ENCODE measurements around the gene ZDHHC12. TPM values are rescaled to one million over a fixed set of nuclear protein-coding genes. Genes with fewer than 3 reads are reported as not detected.
A peak's percentile ranks its signal among the peaks of the same experiment; 100 is the strongest.

Gene ZDHHC12
- total and polyA plus RNA-seq, 7 experiments from 2014 or later, result 21.2 to 74.2 (median 27.7) TPM

GRCh38 chr9:128706671-128707381 lies 17.1 kb downstream of the ZDHHC12 start:
- no peaks in the 10 kb centered on the region for H3K27me3 ChIP-seq (ENCODE audit: control insufficient read depth in 2 of 2, insufficient read depth in 2 of 2, low read length in 2 of 2)
- ATAC-seq, result no peak
- no peaks in the 10 kb centered on the region for H3K36me3 ChIP-seq (ENCODE audit: control insufficient read depth in 2 of 3, insufficient read depth in 3 of 3, low read length in 3 of 3)
- no peak for DNase-seq
- no peak overlapping the region for H3K27ac ChIP-seq (ENCODE audit: low read depth, low read length)
- Mint-ChIP-seq H3K4me3 (peak overlapping the region in 1 of 10 donors; percentile 30), H3K27ac (no peak overlapping the region), H3K9me3 (no peaks in the 10 kb centered on the region), H3K27me3 (no peaks in the 10 kb centered on the region), H3K4me1 (peaks cover 4 to 12% (median 9%) of the 10 kb centered on the region in 7 donors), H3K36me3 (peaks cover 0 to 2% (median 0%) of the 10 kb centered on the region in 5 donors)
- no peaks in the 10 kb centered on the region for H3K4me1 ChIP-seq (ENCODE audit: control insufficient read depth in 2 of 2, insufficient read depth in 2 of 2, low read length in 2 of 2)
- ChIA-PET CTCF (interaction anchor here (1.0 kb wide), 1 partner anchor 10 kb away, joined by 4 read pairs; no protein-coding TSS in a partner anchor), POLR2A (interaction anchor here (1.1 kb wide), 1 partner anchor 164 kb away, joined by 3 read pairs; no protein-coding TSS in a partner anchor)
- intact Hi-C loops (cut with micrococcal nuclease), result no loop called here
- H3K9me3 ChIP-seq (ENCODE audit: control insufficient read depth in 2 of 3, low read length in 3 of 3), result no peaks in the 10 kb centered on the region
- H3K4me3 ChIP-seq (ENCODE audit: low read length), result no peak overlapping the region

GRCh38 chr9:128706045-128706444 lies 17.9 kb downstream of the ZDHHC12 start:
- no peak overlapping the region for H3K4me3 ChIP-seq (ENCODE audit: low read length)
- H3K27me3 ChIP-seq (ENCODE audit: control insufficient read depth in 2 of 2, insufficient read depth in 2 of 2, low read length in 2 of 2), result no peaks in the 10 kb centered on the region
- CTCF ChIA-PET, result interaction anchor here (1.0 kb wide), 1 partner anchor 10 kb away, joined by 4 read pairs; no protein-coding TSS in a partner anchor
- ATAC-seq (no peak), DNase-seq (no peak)
- intact Hi-C loops (cut with micrococcal nuclease), result no loop called here
- no peaks in the 10 kb centered on the region for H3K9me3 ChIP-seq (ENCODE audit: control insufficient read depth in 2 of 3, low read length in 3 of 3)
- Mint-ChIP-seq H3K27ac (peak overlapping the region in 1 of 9 donors; percentile 17), H3K4me1 (peaks cover 4 to 17% (median 10%) of the 10 kb centered on the region in 7 donors), H3K36me3 (peaks cover 0 to 2% (median 0%) of the 10 kb centered on the region in 5 donors), H3K9me3 (no peaks in the 10 kb centered on the region), H3K4me3 (peak overlapping the region in 1 of 10 donors; percentile 30), H3K27me3 (no peaks in the 10 kb centered on the region)
- H3K27ac ChIP-seq (ENCODE audit: low read depth, low read length), result no peak overlapping the region
- POLR2A ChIA-PET, result no interaction called here
- H3K36me3 ChIP-seq (ENCODE audit: control insufficient read depth in 2 of 3, insufficient read depth in 3 of 3, low read length in 3 of 3), result no peaks in the 10 kb centered on the region
- no peaks in the 10 kb centered on the region for H3K4me1 ChIP-seq (ENCODE audit: control insufficient read depth in 2 of 2, insufficient read depth in 2 of 2, low read length in 2 of 2)

GRCh38 chr9:128705051-128705965 lies 18.6 kb downstream of the ZDHHC12 start:
- POLR2A ChIA-PET, result no interaction called here
- Histone ChIP-seq H3K27ac (ENCODE audit: low read depth, low read length) (no peak overlapping the region), H3K9me3 (ENCODE audit: control insufficient read depth in 2 of 3, low read length in 3 of 3) (no peaks in the 10 kb centered on the region), H3K4me3 (ENCODE audit: low read length) (no peak overlapping the region), H3K4me1 (ENCODE audit: control insufficient read depth in 2 of 2, insufficient read depth in 2 of 2, low read length in 2 of 2) (no peaks in the 10 kb centered on the region), H3K36me3 (ENCODE audit: control insufficient read depth in 2 of 3, insufficient read depth in 3 of 3, low read length in 3 of 3) (no peaks in the 10 kb centered on the region), H3K27me3 (ENCODE audit: control insufficient read depth in 2 of 2, insufficient read depth in 2 of 2, low read length in 2 of 2) (no peaks in the 10 kb centered on the region)
- H3K4me3 Mint-ChIP-seq, result peak overlapping the region in 1 of 10 donors; percentile 5
- intact Hi-C loops (cut with micrococcal nuclease), result no loop called here
- ATAC-seq, result no peak
- CTCF ChIA-PET, result interaction anchor here (1.0 kb wide), 1 partner anchor 11 kb away, joined by 4 read pairs; no protein-coding TSS in a partner anchor
- H3K27me3 Mint-ChIP-seq, result no peaks in the 10 kb centered on the region
- H3K9me3 Mint-ChIP-seq, result no peaks in the 10 kb centered on the region
- peaks cover 4 to 17% (median 10%) of the 10 kb centered on the region in 7 donors for H3K4me1 Mint-ChIP-seq
- H3K27ac Mint-ChIP-seq, result peak overlapping the region in 1 of 9 donors; percentile 18
- peaks cover 0 to 2% (median 0%) of the 10 kb centered on the region in 5 donors for H3K36me3 Mint-ChIP-seq
- no peak for DNase-seq

- Histone ChIP-seq H3K27me3 (ENCODE audit: control insufficient read depth in 2 of 2, insufficient read depth in 2 of 2, low read length in 2 of 2) (no peaks in the 10 kb centered on the region), H3K27ac (ENCODE audit: low read depth, low read length) (no peak overlapping the region), H3K36me3 (ENCODE audit: control insufficient read depth in 2 of 3, insufficient read depth in 3 of 3, low read length in 3 of 3) (no peaks in the 10 kb centered on the region), H3K9me3 (ENCODE audit: control insufficient read depth in 2 of 3, low read length in 3 of 3) (no peaks in the 10 kb centered on the region), H3K4me1 (ENCODE audit: control insufficient read depth in 2 of 2, insufficient read depth in 2 of 2, low read length in 2 of 2) (no peaks in the 10 kb centered on the region), H3K4me3 (ENCODE audit: low read length) (no peak overlapping the region)
- peak overlapping the region in 8 of 10 donors; percentile 29 to 92 (median 46) for H3K4me3 Mint-ChIP-seq
- CTCF ChIA-PET, result interaction anchor here (1.2 kb wide), 1 partner anchor 10 kb away, joined by 5 read pairs; no protein-coding TSS in a partner anchor
- ATAC-seq (no peak), DNase-seq (no peak)
- intact Hi-C loops (cut with micrococcal nuclease), result loop anchor here (5.0 kb wide), 1 partner anchor 83 kb away; the partner anchor contains the start of gene TBC1D13 (in 2 of the 2)
- peaks cover 4 to 17% (median 10%) of the 10 kb centered on the region in 7 donors for H3K4me1 Mint-ChIP-seq
- POLR2A ChIA-PET, result interaction anchor here (1.4 kb wide), 1 partner anchor 12 kb away, joined by 5 read pairs; no protein-coding TSS in a partner anchor
- H3K27ac Mint-ChIP-seq, result peak overlapping the region in 2 of 9 donors; percentile 23 to 38
- no peaks in the 10 kb centered on the region for H3K27me3 Mint-ChIP-seq
- H3K36me3 Mint-ChIP-seq, result peaks cover 0 to 2% (median 0%) of the 10 kb centered on the region in 5 donors
- no peaks in the 10 kb centered on the region for H3K9me3 Mint-ChIP-seq
These were observed 19.6 kb downstream of the ZDHHC12 start for GRCh38 chr9:128704356-128704670.

- DNase-seq, result no peak
- CTCF ChIA-PET, result interaction anchor here (0.6 to 1.2 kb wide), 2 partner anchors 10 to 38 kb away, joined by 3 to 5 read pairs; no protein-coding TSS in a partner anchor
- Histone ChIP-seq H3K27ac (ENCODE audit: low read depth, low read length) (peak overlapping the region; percentile 60), H3K9me3 (ENCODE audit: control insufficient read depth in 2 of 3, low read length in 3 of 3) (no peaks in the 10 kb centered on the region), H3K27me3 (ENCODE audit: control insufficient read depth in 2 of 2, insufficient read depth in 2 of 2, low read length in 2 of 2) (no peaks in the 10 kb centered on the region), H3K4me1 (ENCODE audit: control insufficient read depth in 2 of 2, insufficient read depth in 2 of 2, low read length in 2 of 2) (no peaks in the 10 kb centered on the region), H3K36me3 (ENCODE audit: control insufficient read depth in 2 of 3, insufficient read depth in 3 of 3, low read length in 3 of 3) (no peaks in the 10 kb centered on the region), H3K4me3 (ENCODE audit: low read length) (peak overlapping the region; percentile 68)
- H3K27me3 Mint-ChIP-seq, result no peaks in the 10 kb centered on the region
- peak overlapping the region; percentile 63 to 92 (median 82) for H3K4me3 Mint-ChIP-seq
- POLR2A ChIA-PET, result interaction anchor here (1.4 kb wide), 1 partner anchor 12 kb away, joined by 5 read pairs; no protein-coding TSS in a partner anchor
- intact Hi-C loops (cut with micrococcal nuclease), result loop anchor here (2.0 to 5.0 kb wide), 2 partner anchors 15 to 84 kb away; partner anchors contain the start of genes TBC1D13 (in 2 of the 2) and SET (in 1 of the 2)
- H3K27ac Mint-ChIP-seq, result peak overlapping the region in 5 of 9 donors; percentile 56 to 80 (median 72)
- peaks cover 4 to 17% (median 10%) of the 10 kb centered on the region in 7 donors for H3K4me1 Mint-ChIP-seq
- ATAC-seq, result no peak
- H3K36me3 Mint-ChIP-seq, result peaks cover 0 to 2% (median 0%) of the 10 kb centered on the region in 5 donors
- H3K9me3 Mint-ChIP-seq, result no peaks in the 10 kb centered on the region
These were observed 20.1 kb downstream of the ZDHHC12 start for GRCh38 chr9:128703616-128704355.

All from naive thymus-derived CD4-positive, alpha-beta T cell (primary cell).